NCI-H748 (cell line): ENCODE data around the gene P4HB.

ENCODE experiments used
- DNase-seq: peaks from one replicate; lab custom pipeline; 2025; ENCODE audit not compliant: unreplicated experiment; lab: John Stamatoyannopoulos, UW

P4HB gene

DNA sequence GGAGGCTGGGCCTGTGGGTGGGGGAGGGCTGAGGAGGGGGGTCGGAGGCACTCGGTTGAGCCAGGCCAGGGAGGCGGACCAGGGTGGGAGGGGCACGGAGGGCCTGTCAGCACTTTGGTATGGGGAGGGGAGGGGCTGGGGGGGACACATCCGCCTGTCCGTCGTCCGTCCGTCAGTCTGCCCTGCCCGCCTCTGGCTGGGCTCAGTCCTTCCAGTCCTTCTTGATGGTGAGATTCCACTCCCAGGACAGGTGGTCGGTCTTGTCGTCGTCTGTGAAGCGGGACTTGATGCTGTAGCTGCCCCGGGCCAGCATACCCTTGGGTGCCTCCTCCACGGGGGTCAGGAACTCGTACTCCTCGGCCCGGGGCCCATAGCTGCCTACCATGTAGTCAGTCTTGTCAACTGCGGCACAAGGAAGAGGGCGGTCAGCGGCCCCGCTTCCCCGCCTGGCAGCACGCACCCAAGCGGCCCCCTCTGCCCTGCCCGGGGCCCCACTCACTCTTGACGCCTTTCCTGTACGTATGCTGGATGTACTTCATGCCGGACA is 8.4 kb upstream of the P4HB start:
- DNase-seq, result no peak

DNA sequence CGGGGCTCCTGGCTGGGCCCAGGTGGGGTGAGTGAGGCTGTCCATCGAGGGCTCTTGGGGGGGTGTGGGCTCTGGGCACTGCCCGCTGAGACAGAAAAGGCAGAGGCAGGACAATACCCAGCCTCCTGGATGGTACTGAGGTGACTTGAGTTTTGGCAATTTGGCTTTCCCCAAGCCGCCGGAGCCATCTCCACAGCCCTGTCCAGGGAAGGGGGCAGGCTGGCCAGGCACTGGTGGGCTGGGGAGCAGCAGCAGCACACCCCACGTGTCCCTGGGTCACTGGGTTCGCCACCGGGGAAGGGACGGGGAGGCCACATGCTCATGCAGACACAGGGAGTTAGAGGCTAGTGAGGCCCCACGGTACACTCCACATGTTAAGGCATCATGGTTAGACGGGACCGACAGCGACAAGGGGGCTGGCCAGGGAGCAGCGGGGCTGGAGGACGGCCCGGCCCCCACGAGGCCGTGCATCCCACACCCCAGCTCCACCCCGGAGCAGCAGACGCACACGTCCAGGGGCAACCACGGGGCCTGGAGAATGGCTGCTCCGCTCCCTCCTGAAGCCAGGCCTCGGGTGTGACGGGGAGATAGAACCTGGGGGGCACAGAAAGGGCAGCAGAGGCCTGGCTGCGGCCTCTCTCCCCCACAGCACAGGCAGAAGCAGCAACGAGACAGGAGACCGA is 7.8 kb upstream of the P4HB start:
- DNase-seq, result no peak

DNA sequence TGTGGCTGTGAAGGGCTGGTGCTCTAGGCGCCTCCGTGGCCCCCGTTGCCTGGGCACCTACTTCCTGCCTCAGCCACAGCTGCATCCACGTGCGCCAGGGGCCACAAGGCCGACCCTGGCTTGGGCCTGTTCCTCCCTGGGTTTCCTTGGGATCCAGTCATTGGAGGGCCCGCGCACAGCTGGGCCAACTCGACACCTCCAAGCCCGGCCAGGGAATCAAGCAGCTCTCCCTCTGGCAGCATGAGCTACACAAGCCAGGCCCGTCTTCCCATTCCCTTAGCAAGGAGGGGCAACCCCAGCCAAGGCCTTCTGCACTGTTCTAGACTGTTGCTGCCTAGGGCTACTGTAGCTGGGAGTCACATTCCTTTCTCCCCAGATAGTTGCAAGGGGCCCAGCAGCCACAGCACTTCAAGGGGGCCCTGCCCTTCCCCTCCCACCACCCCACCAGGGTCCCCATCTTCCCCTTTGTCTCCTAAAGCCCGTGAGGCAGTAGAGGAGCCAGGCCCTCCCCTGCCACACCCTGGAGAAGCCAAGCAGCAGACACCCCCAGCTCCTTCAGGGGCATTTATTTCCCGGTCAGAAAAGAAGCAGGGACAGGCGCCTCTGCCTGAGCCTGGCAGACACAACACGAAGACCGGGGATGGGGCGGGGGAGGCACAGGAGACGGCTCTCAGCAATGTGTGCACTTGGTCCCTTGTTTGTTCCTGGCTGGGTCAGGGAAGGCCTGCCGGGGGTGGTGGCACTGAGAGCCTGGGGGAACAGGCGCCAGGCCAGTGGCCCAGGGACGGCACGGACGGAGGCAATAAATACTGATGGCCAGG is 7.0 kb upstream of the P4HB start:
- peak; percentile 33 for DNase-seq

DNA sequence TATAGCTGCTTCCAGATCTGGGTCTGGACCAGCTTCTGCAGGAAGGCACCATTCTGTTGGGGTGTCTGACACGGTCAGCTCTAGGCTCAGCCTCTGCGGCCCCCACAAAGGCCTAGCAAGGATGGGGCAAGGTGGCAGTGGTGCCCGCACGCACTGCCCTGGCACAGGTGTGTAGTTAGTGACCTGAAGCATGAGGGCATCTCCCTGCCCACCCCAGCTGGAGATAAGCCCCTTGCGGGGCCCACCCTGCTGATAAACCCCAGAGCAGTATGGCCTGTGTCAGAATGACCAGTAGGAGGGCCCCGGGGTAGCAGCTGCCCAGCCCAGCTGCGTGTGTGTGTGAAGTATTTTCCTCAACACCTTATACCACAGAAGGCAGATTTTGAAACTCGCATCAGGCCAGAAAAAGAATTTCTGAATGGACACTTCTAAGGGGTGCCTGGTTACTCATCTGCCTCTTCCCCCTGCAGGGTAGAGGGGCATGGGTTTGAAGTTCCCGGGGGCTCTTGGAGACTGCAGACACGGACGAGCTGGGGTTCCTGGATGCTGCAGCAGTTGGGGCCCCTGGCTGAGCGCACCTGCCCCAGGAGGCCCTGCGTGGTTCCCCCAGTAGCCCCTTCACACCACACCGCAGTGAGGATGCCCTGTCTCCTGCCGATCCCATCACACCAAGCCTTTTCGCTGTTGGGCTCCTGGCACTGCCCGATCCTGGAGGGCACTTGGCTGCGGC is 6.3 kb upstream of the P4HB start:
- DNase-seq, result no peak

DNA sequence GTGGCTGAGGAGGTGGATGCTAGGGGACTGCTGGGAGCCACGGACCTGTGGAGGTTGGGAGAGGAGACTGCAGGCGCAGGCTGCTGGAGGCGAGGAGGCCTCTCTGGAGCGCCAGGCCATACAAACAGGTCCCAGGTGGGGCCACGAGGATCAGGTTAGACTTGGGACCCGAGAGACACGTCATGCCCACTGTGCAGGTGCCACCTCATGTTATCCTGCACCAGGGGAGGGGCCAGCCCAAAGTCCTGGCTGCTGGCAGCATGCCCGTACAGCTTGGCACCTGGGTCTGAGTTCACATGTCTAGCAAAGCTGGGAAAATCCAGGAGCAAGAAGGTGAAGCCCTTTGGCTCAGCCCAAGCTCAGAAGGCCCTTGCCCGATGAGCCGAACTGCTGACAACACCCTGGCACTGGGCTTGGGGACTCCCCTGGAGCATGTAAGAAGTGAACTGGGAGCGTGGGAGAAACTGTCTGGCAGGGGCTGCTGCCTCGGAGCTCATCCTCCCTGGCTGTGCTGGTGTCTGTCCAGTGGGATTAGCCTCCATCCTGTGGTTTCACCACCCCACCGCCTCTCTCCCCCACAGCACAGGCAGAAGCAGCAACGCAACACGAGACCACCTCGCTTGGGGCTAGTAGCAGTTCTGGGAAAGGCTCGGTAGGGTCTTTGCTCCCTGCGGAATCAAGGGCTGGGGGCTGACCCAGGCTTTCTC is 5.6 kb upstream of the P4HB start:
- no peak for DNase-seq

DNA sequence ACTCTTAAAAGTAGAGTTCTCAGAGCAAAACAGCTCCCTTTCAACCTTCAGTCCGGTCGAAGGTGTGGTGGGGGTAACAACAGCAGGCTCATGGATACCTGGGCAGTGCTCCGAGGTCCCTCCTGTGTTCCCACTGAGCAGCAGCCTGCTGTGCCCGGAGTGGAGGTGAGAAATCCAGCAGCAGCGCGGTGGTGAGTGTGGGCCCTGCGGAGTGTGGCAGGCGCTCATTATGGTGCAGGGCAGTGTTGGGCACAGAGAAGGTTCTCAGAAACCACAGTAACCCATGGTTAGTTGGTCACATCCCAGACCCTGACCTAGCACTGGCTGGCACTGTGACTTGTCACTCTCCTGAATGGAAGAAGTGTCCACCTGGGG is 5.0 kb upstream of the P4HB start:
- DNase-seq, result no peak

DNA sequence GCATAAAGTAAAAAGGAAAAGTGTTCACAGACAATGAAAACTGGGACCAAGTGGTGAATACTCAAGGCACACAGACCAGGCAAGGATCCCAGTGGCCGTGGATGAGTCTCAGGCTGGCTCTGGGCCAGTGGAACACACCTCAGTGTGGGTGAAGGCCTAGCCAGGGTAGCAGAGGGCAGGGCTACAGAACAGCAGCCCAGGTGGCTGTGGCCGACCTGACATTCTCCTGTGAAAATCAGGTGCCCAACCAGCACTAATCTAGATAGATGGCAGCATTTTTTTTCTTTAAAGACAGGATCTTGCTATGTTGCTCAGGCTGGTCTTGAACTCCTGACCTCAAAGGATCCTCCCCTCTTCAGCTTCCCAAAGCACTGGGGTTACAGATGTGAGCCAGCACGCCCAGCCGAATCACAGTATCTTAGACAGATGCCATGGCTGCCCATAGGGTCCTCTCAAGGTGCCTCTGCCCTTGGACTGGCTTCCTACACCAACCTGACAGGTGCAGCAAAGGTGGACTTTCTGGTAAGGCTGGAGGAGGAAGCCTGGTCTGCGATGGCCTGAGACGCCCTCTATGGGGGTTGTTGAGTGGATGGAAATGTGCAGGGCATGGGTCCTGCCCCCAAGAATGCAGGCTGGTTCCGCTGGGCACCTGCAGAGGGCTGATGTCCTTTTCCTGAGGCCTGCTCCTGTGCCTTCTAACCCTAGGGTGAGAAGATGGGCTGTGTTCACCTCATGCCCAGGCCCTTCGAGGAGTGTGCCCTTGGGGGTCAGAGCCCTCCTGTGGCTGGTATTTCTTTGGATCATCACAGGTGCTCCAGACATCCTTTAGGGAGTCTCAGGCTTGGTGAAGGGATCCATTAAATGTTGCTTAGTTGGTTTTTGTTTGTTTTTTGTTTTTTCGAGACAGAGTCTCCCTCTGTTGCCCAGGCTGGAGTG is 3.8 kb upstream of the P4HB start:
- no peak for DNase-seq

DNA sequence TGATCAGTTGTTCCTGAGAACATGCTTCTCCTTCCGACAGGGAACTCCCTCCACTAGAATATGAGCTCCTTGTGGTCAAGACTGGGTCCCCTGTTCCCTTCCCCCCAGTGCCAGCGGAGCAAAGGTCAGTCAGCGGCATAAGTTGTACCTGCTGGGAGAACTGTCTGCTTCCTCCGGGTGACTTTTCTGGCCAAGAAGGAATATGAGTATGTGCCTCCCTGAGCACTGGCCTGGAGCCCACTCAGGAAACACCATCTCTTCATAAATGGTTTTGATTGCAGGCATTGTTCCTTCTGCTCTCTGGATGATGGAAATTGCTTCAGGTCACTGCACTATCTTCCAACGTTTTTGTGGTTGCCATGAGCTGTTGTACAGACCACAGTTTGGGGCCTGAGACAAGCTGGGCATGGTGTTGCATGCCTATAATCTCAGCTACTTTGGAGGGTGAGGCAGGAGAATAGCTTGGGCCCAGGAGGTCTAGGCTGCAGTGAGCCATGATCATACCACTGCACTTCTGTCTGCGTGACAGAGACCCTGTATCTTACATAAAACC is 2.9 kb upstream of the P4HB start:
- no peak for DNase-seq

DNA sequence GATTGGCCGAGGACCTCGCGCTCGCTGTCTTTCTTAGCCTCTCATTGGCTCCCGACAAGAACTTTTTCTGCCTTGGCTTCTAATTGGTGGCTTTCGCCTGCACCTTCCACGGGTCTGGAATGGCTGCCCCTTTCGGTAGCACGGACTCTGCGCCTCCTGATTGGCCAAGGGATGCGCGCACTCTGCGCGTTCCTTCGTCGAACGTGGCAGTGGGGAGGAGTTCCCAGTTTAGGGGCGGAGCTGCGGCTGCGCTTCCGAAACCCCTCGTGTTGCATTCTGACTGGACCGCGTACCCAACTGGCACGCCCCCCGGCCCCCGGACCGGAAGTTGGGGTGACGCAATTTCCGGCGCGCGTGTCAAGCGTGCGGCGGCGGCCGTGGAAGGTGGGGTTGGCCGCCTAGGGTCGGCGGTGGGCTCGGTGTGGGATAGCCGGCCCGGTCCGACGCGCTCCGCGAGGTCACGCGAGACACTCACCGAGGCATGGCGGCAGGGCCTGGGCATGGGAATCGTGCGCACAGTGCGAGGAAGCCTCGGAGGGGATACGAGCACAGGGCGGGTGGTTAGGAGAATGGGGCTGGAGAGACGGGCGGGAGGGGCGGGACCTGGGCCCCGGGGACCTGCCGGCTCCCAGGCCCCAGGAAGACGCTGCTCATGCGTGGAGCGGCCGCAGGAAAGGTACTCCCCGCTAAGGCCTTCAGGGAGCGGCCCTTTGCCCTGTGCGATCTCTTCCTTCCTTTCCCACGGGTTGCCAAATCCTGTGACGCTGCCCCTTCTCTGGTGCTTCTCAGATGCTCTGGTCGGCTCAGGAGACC is 627 bp upstream of the P4HB start:
- DNase-seq, result peak; percentile 100

DNA sequence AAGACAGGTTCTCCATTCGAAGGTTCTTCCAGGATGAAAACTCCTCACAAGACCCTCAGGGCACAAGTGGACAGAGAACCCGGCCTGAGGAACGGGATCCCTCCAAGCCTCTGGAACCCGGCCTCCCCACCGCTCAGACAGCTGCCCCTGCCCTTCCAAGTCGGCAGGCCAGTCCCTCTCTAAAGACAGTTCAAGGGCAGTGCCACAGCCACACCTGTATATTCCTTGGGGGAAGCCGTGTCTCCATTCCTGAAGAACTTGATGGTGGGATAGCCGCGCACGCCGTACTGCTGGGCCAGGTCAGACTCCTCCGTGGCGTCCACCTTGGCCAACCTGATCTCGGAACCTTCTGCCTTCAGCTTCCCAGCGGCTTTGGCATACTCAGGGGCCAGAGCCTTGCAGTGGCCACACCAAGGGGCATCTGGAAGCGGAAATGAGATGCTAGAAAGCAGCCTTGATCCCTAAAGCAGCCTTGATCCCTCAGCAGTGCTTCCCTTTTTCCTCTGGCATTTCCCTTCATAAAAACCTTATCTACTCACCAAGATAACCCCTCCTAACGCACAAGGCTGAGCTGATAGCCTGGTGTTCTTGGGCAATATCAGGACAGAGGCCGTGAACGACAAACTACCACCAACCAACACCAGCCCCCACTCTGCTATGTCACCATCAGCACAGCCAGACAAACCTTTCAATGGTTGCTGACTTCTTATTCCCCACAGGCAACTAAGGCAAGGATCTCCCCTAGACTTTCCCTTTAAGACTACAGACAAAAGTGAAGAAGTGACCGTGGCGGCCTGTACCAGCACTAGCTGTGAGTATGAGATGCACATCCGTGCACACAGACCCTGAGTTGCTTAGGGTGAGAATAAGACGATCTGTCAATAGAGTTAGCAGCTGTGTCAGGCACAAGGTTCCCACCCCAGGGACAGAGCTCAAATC is 1.1 kb downstream of the P4HB start:
- DNase-seq, result no peak

DNA sequence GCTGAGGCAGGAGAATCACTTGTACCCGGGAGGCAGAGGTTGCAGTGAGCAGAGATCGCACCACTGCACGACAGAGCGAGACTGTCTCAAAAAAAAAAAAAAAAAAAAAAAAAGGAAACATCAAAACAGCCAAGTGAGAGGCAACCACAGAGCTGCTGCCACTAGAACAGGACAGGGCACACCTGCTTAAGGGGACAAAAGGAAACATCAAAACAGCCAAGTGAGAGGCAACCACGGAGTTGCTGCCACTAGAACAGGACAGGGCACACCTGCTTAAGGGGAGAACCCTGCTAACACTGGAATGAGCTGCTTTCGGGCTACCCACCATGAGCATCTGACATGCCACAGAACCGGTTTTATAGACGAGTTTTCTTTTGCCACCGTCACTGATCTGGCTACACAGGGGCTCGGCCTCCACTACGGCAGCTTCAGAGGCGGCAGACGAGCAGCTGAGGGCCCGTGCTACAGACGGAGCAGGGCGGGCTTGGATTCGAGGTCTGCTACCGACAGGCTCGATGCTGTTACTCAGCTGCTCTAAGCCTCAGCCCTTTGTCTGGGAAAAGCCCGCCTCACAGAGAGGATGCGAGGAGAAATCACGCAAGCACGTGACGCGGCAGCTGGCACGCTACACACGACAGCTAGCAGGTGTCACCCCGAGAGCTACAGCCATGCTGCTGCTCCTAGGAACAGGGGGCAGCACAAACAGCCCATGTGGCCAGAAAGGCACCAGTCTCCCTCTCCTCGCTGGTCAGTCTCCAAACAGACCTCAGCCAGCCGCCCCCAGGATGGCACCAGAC is 2.0 kb downstream of the P4HB start:
- DNase-seq, result no peak

DNA sequence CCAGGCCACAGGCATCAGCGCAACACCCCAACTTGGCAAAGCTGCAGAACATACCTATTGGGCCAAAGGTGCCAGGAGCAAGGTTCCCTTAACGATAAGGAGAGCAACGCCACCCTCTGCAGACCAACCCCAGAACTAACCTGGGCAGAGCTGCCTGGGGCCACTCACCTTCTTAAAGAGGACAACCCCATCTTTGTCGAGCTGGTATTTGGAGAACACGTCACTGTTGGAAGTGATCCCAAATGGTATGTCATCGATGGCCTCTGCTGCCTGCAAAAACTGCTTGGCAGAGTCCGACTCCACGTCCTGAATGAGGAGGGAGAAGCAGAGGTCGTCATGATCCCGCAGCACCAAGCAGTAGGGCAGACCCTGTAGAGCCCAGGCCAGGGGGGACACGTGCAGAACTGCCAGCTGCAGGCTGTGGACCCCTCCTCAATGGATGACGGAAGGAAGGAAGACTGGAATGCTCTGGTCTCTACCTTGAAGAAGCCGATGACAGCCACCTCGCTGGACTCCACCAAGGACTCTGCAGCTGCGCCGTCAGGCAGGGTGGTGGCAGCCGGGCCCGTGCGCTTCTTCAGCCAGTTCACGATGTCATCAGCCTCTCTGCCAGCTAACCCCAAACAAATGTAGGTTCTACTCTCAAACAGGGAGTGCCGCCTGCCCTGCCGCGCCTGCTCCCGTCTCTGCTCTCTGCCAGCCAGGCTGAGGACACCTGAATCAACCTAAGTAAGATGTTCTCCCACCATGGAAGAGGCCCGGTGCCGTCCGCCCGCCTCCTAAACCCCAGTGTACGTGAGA is 5.2 kb downstream of the P4HB start:
- no peak for DNase-seq

DNA sequence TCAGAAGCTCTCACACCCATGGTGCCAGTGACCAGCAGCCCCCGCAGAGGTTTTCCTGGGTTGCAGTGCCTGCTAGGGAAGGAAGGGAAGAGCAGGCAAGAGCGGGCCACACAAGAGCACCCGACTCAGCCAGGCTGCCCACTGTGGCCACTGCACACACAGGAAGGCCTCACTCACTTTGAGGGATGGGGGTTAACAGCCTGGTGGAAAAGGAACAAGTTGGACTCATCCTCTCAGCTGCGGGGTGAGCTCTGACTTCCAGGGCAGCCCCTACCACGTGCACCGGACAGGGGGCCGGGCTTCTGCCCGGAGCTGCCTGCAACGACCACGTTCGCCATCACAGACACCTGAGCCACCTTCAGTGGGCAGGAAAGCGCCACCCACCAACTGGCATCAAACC is 8.1 kb downstream of the P4HB start:
- DNase-seq, result no peak

DNA sequence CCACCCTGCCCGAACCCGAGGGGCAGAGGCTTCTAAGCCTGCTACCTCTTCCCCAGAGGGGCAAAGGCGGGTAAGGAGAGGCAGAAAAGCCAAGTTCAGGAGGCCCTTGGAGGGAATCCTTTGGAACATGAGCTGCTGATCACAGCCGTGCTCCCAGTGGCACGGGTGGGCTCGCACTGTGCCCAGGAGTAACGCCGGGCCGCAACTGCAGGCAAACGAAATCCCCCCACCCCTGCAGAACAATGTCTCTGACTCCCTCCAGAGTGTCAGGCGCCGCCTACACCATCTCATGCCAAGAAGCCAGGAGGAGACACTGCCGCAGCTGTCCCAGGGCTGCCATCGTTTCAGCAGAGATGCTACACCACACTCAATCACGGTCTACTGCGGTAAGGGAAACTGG is 8.9 kb downstream of the P4HB start:
- no peak for DNase-seq

DNA sequence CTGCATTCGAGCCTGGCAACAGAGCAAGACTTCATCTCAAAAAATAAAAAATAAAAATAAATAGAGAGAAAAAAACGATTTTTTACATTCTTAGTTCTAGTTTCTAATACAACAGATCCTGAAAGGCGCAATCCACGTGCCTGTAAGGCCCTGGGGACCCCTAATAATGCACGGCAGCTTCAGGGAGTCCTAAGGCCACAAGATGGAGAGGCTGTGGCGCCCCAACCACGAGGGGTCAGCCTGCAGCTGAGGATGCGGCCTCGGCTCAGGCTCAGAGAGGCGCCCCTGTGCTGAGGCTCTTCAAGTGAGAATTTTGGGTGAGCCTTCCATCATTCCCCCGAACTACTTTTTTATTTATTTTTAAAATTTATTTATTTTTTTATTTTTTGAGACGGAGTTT is 10.9 kb downstream of the P4HB start:
- DNase-seq, result no peak
